ENCODE data around the gene BTRC. TPM values are rescaled to one million over a fixed set of nuclear protein-coding genes. Genes with fewer than 3 reads are reported as not detected.
A peak's percentile ranks its signal among the peaks of the same experiment; 100 is the strongest.

The BTRC gene
- total and polyA plus RNA-seq, 12 donors = 10.0 to 35.3 (median 20.3) TPM

DNA sequence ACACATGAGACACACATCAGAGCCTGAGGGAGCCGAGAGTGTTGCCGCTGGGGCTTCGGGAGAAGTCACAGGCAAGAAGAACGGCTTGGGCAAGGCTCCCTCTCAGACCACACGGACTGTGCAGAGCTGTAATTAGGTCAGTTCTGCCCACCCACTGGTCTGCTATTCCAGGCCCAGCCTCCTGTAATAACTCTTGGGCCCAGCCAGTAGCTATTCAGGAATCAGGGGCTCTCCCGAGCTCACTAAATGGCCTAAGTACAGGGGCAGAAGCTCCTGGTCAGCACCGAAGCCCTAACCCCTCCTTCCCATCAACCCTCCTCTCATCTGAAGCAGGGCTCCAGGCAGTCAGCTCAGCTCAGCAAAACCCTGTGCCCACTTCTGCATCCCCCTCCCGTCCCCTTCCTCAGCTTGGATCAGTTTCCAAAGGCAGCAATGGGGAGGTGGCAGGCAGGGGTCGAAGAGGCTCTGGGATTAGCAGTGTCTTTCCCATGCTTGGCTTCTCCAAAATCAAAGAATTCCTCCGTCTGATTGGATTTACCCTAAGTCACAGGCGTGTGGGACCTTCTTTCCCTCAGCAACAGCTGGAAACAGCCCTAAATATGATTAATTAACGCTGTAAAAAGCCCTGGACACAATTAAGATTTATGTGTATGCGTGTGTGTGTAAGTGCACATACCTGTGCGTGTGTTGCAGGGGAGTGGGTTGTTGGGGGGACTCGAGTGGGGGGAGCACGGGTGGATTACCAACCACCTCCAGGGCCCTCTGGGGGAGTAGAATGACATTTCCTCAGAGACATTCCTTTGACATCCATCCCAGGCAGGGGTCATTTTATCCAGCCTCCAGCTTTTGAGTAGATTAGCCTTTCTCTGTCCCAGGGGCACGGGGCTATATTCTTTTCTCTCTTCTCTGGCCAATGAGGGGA is 48.4 kb upstream of the BTRC start:
- Histone ChIP-seq H3K9me3 (replicated peaks in 1 of 3) (no peaks in the 10 kb centered on the region), H3K4me1 (replicated peaks in 1 of 2) (no peaks in the 10 kb centered on the region), H3K27ac (no peak overlapping the region), H3K4me3 (no peak overlapping the region), H3K36me3 (replicated peaks in 1 of 2) (no peaks in the 10 kb centered on the region), H3K27me3 (peaks cover 12% of the 10 kb centered on the region)
- peak in 1 of 7 donors; percentile 58 for DNase-seq
- intact Hi-C loops (cut with DNase I) = loop anchor here in 1 of 2 donors (10.0 kb wide), 1 partner anchor 259 kb away; no protein-coding TSS in a partner anchor
- TF ChIP-seq, protein P1, sequence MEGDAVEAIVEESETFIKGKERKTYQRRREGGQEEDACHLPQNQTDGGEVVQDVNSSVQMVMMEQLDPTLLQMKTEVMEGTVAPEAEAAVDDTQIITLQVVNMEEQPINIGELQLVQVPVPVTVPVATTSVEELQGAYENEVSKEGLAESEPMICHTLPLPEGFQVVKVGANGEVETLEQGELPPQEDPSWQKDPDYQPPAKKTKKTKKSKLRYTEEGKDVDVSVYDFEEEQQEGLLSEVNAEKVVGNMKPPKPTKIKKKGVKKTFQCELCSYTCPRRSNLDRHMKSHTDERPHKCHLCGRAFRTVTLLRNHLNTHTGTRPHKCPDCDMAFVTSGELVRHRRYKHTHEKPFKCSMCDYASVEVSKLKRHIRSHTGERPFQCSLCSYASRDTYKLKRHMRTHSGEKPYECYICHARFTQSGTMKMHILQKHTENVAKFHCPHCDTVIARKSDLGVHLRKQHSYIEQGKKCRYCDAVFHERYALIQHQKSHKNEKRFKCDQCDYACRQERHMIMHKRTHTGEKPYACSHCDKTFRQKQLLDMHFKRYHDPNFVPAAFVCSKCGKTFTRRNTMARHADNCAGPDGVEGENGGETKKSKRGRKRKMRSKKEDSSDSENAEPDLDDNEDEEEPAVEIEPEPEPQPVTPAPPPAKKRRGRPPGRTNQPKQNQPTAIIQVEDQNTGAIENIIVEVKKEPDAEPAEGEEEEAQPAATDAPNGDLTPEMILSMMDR (IDR thresholded peaks at IDR 0.05) = no peak
- no peak for TF ChIP-seq POLR2A (IDR thresholded peaks at IDR 0.05)
- 63 to 69% (median 67%) methylated on average over 14 to 17 of the region's 17 CpGs for WGBS, 4 donors

DNA sequence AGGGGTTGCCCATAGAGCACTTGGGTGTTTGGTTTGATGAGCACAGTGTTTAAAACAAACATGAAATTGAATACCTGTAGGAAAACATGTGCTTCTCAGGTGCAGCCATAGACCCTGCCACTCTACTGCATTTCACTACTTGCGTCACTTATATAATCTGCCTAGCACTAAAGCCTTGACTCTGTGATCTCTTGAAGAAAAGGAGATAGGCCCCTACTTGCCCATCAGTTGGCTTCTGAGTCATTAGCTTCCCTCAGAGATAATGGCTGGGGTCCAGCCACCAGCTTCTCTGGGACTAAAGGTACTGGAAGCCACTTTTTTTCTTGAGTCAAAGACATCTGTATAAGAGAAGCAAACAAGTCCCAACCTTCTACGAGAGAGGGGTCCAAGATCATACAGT is 45.9 kb upstream of the BTRC start:
- TF ChIP-seq, protein P1 (IDR thresholded peaks at IDR 0.05) = no peak
- TF ChIP-seq POLR2A (IDR thresholded peaks at IDR 0.05) = no peak
- 36 to 90% (median 64%) methylated on average over 2 of the region's 2 CpGs for WGBS, 4 donors
- Histone ChIP-seq H3K27ac (no peak overlapping the region), H3K4me3 (no peak overlapping the region), H3K27me3 (peaks cover 28% of the 10 kb centered on the region), H3K9me3 (replicated peaks in 1 of 3) (no peaks in the 10 kb centered on the region), H3K4me1 (replicated peaks in 1 of 2) (no peaks in the 10 kb centered on the region), H3K36me3 (replicated peaks in 1 of 2) (no peaks in the 10 kb centered on the region)
- intact Hi-C loops (cut with DNase I) = loop anchor here in 1 of 2 donors (10.0 kb wide), 1 partner anchor 257 kb away; no protein-coding TSS in a partner anchor
- DNase-seq = no peak

DNA sequence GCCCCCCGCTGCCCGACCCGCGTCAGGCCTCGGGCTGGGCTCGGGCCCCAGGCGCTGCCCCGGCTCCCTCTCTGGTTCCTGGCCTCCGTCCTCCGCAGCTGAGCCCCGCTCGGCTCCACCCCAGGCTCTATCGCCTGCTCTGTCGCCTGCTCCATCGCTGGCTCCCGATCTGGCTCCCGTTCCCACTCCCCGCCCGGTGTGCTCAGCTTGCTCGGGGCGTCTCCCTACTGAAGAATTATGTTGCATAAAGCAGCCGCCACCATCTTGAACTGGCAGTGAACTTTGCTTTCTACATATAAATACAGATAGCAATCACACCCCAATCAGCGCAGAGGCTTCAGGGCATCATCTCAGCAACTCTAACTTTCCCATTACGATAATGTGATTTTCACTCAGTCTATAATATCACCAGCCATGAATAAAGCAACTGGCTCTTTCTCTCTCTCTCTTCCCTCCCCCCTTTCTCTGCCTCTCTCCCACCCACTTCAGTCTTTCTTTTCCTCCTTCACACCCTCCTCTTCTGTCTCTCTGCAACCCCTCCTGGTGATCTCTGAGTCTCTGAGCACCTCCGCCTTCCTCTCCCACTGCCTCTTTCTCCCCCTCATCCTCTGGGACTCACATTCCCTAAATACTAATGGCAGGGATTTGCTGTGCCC is 43.3 kb upstream of the BTRC start:
- peak in 1 of 7 donors; percentile 49 for DNase-seq
- peaks cover 25% of the 10 kb centered on the region for H3K27me3 ChIP-seq
- H3K4me3 ChIP-seq = peak overlapping the region in 1 of 4 donors; percentile 33
- WGBS, 4 donors = 12 to 17% (median 14%) methylated on average over 15 to 25 of the region's 25 CpGs
- no peak overlapping the region for H3K27ac ChIP-seq
- intact Hi-C loops (cut with DNase I) = no loop called here
- no peaks in the 10 kb centered on the region for H3K9me3 ChIP-seq (replicated peaks in 1 of 3)
- no peak for TF ChIP-seq POLR2A (IDR thresholded peaks at IDR 0.05)
- TF ChIP-seq, protein P1 (IDR thresholded peaks at IDR 0.05) = no peak
- no peaks in the 10 kb centered on the region for H3K36me3 ChIP-seq (replicated peaks in 1 of 2)
- H3K4me1 ChIP-seq (replicated peaks in 1 of 2) = no peaks in the 10 kb centered on the region
